Ammon's horn (tissue), 1 donor: ENCODE results near the gene PAMR1.

ENCODE experiments used
- DNase-seq: peaks from one replicate; pipeline ENCODE4 v3.0.0-alpha.2; 2016; ENCODE audit warnings: low spot score

Gene PAMR1

DNA sequence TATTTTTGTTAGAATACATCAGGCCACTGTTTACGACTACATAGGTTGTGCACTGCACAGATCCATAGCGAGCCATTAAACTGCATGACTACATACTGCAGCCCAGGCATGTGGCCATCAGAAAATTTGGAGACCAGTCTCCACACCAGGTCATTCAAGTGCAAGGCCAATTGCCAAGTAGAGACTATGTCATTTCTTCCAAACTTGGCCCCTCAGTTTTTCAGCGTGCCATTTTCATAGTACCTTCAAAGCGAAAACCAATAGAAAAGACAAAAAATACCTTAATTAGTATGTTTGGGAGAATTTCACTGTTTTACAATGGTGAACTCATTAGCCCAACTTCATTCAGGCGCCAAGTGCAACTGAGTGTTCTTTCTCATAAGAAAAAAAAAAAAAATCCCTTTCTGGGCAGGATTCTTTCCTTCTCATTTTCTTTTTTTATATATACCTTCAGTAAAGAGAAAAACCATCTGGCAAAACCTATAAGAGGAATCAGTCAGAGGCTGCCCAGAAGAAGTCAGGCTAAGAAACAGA, 30.4 kb downstream of the PAMR1 start:
- peak; percentile 55 for DNase-seq

DNA sequence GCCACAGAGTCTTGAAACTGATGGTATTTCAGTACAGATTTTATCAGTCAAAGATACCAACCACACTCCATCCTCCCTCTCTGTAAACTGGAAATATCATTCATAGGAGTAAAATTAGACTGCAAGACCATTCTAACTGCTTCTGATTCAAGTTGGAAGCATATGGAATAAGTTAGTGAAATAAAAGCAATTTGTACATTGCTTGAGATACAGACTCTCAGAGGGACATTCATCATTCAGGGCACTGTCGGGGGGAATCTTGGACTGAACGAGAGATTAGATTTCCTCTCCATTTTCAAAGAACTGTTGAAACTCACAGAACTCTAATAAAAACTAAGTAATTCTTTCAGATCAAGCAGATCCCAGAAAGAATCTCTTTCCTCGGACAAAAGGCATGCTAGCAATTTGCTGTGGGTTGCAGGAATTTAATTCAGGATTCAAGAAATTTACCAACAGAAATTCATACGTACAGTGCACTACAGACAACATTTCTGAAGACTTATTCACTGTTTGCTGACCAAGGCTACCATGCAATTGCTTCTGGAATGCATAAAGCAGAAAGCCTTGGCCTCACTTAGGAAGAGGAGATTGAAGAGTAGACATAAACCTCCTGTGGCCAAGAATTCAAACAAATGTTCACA, 34.1 kb downstream of the PAMR1 start:
- no peak for DNase-seq

DNA sequence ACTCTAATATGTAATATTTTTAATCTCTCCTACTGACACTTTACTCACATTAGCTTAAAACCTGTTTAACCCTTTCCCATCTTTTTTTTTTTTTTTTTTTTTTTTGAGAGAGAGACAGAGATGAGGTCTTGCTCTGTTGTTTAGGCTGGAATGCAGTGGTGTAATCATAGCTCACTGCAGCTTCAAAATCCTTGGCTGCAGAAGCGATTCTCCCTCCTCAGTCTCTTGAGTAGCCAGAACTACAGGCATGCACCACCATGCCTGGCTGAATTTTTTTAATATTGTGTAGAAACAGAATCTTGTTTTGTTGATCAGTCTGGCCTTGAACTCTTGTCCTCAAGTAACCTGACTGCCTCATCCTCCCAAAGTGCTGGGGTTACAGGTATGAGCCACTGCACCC, 37.3 kb downstream of the PAMR1 start:
- DNase-seq, result no peak

DNA sequence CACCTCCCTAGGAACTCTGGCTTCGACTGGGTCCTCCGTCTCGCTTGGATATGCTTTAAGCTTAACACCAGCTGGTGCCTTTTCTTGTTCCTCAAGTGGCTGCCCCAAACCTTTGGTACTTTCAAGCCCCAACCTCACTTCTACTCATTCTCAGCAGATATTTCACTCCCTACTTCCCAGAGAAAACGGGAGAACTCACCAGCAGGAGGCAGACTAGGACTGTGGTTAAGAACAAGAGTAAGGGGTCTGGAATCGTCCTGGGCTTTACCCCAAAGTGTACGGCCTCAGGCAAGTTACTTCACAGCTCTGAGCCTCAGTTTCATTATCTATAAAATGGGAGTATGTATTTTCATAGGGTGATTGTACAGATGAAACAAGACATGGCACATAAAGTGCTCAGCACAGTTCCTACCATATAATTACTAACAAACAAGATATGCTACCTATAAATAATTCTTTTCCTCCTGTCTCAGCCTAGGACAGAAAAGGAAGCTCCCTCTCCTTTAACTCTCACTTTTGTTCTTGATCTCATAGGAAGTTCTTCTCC, 37.8 kb downstream of the PAMR1 start:
- peak; percentile 42 for DNase-seq

- DNase-seq, result no peak
Measured at GRCh38 chr11:35486934-35487333, 38.5 kb downstream of the PAMR1 start.

GRCh38 chr11:35486446-35486845, 39.0 kb downstream of the PAMR1 start:
- DNase-seq, result no peak

DNA sequence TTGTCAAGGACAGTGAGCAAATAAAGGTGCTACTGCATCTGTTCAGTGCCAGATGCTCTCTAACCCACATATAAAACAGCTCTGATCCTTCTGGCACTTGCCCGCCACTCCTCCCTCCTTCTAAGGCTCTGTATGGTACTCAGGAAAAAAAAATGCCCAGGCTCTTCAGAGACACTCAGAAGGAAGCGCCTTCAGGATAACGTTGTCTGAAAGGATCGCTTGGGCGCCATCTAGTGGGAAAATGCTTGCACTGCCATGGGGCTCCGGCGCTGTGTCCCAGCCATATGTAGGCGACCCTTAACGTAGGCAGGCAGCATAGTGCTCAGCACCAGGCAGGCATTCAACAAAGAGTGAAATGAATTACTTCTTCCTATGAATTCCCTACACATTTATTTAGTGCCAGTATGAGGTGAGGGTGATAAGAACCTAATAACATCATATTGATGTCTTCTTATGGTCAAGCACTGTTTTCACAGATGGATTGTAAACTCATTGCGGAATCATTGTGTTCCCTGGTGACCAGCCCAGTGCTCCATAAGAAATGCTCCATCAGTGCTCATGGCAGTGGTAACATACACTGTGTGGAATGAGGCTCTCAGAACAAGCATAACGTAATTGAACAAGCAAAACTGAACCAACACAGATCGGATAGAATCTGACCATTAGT, 39.6 kb downstream of the PAMR1 start:
- peak; percentile 87 for DNase-seq

DNA sequence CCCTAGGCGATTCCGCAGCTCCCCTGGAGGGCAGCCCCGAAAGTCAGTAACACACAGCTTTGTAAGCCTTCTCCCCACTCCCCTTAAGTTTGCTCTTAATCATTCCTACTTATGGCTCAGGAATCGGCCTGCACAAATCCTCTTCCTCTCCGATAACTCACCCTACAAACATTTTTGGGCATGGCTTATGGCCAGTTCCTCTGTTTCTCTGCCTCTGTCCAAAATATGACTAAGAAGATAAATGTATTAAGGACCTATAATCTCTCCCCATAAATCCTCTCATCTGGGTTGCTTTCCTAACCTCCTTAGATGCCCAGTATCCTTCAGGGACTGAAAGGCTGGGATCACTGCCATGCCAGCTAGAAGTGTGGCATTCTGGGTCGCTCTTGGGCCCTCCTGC, 41.0 kb downstream of the PAMR1 start:
- no peak for DNase-seq

- DNase-seq, result no peak
Measured at GRCh38 chr11:35483131-35483820, 42.1 kb downstream of the PAMR1 start.

DNA sequence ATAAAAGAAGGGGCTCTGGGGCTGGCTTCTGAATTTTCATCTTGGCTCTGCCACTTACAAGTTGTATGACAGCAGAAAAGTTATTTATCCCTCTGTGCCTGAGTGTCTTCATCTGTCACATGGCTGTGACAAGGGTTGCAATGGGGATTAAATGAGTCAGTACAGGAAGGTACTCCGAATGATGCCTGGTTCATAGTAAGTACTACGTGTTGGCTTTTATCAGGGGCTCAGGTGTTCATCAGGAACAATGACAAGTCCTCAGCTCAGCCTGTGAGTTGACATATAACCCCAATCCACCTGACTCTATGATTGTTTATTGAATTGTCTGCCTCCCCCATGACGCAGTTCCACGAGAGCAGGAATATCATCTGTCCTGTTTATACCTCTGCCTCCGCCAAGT, 45.7 kb downstream of the PAMR1 start:
- DNase-seq, result no peak

DNA sequence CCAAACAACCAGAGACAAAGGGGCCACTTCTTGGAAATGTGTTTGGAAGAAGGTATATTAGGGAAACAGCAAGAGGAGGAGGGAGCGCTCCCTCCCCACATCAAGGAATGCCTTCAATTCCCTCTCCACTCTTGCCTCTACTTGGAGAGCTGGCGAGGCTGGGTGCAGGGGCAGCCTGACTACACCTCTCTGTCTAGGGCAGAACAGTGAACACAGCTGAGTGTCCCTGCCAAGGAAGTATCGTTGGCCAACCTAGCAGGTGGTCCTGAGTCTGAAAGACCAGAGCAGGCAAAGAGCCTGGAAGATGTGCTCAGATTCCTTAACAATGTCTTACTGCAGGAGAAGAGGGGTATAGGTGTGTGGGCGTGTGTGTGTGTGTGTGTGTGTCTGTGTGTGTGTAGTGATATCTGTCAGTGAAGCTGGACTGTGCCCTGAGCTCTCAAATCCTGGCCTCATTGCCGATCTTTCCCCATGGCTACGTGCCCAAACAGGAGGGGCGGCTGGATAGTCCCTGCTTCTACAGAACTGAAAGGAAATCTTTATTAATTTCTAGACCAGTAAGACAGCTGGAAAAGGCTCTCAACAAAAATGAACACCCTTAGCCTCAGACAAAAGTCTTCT, 46.8 kb downstream of the PAMR1 start:
- DNase-seq, result peak; percentile 87

- no peak for DNase-seq
Measured at GRCh38 chr11:35477901-35478300, 47.5 kb downstream of the PAMR1 start.

GRCh38 chr11:35474688-35475087, 50.7 kb downstream of the PAMR1 start:
- no peak for DNase-seq

DNA sequence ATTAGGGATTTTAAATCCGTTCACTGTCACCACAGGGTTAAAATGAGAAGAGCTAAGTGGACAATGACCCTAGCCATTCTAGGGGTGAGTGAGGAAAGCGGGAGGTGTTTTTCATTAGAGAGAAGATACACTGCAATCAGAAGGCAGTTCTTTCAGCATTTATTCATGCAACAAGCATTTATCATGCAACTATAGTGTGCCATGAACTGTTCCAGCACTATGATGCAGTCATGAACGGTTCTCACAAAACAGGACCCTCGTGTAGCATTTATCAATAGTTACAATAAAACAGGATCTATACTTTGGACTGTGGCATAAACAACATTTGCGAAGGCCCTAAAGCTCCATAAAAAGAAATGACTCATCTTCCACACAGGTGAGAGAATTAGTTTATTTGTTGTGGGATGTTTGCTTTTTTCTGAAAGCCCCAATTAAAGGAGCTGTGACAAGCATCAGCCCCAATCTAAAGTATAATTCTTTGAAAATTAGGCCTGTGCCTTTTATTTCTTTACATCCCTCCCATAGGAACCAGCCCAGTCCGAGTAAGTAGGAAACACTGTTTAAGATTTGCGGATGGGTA, 51.5 kb downstream of the PAMR1 start:
- no peak for DNase-seq

GRCh38 chr11:35470616-35471015, 54.8 kb downstream of the PAMR1 start:
- DNase-seq, result no peak

- no peak for DNase-seq
Measured at GRCh38 chr11:35466058-35466457, 59.4 kb downstream of the PAMR1 start.

DNA sequence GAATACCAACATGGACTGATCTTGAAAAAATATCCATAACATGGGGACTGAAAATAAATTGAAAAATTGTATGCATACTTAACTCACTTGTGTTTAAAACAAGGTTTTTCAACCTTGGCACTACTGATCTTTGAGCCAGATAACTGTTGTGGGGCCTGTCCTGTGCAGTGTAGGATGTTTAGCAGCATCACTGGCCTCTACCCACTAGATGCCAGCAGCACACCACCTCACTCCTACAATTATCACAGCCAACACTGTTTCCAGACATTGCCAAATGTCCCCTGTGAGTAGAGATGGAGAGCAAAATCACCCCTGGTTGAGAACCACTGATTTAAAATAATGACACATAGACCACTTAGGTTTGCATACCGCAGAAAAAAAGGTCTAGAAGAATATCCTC, 61.1 kb downstream of the PAMR1 start:
- peak; percentile 43 for DNase-seq

DNA sequence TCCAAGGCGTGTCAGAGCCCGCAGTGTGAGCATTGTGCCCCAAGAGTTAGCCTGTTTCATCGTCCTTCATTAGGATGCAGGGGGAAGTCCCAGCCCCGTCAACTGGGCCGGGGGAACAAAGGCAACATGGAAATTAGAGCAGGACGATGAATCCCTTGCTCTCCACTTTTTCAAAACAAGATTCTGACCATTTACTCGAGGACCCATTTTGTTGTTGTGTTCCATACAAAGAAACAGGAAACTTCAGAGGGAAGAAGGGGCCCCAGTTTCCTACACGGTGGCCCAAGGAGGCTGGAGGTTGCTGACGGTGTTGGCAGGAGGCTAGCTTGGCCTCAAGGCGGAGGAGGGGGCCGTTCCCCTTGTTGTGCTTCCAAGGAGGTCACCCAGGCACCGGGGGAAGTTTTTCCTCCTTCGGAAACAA, 62.1 kb downstream of the PAMR1 start:
- peak; percentile 70 for DNase-seq

GRCh38 chr11:35461917-35462538, 63.4 kb downstream of the PAMR1 start:
- DNase-seq, result no peak

- no peak for DNase-seq
Measured at GRCh38 chr11:35459489-35459888, 65.9 kb downstream of the PAMR1 start.

DNA sequence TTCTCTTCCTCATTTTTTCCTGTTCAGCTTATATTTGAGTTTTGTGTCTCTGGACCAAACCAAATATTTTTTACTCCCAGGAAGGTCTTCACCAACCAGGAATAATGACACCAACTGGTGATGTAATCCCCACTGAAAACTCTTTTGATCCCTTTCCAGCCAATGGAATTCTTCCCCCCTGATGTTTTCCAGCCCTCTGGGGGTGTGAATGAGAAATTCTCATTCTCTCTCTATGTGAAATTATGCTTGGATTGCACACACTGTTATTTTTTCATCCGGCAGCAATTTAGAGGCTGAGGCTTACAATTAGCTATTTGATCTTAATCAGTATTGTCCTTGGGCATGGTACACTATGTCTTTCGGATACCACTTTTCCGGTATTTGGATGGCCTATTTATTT, 66.6 kb downstream of the PAMR1 start:
- DNase-seq, result peak; percentile 28

- no peak for DNase-seq
Measured at GRCh38 chr11:35454362-35454761, 71.1 kb downstream of the PAMR1 start.
